HG02840 (cell line): ENCODE measurements around the gene CAMTA2.

Experiments
- ATAC-seq: cut with Tn5 transposase; IDR thresholded peaks from one replicate; pipeline ENCODE4 v1.9.1; 2021; ENCODE audit warnings: mild to moderate bottlenecking, moderate library complexity, moderate number of reproducible peaks; ENCODE audit not compliant: unreplicated experiment, low FRiP score

The CAMTA2 gene

GRCh38 chr17:5000237-5000639, 12.8 kb upstream of the CAMTA2 start:
- no peak for ATAC-seq

- no peak for ATAC-seq
These were observed 12.1 kb upstream of the CAMTA2 start for GRCh38 chr17:4999430-5000093.

GRCh38 chr17:4998732-4999429, 11.4 kb upstream of the CAMTA2 start:
- no peak for ATAC-seq

- peak; percentile 14 for ATAC-seq
These were observed 10.7 kb upstream of the CAMTA2 start for GRCh38 chr17:4998027-4998731.

GRCh38 chr17:4997302-4998026, 10.0 kb upstream of the CAMTA2 start, which contains the start of the genes INCA1 and KIF1C:
TSS of gene INCA1 (minus strand) at chr17:4997522. CDS start at chr17:4994437, 3,085 bp downstream.
TSS of gene KIF1C (plus strand) at chr17:4997950. CDS start at chr17:5000247, 2,297 bp downstream.
- ATAC-seq: peak; percentile 77

GRCh38 chr17:4994081-4994595, 6.7 kb upstream of the CAMTA2 start:
- no peak for ATAC-seq

- ATAC-seq: no peak
These were observed 492 bp upstream of the CAMTA2 start for GRCh38 chr17:4987767-4988567.

GRCh38 chr17:4986403-4986802, 1.1 kb downstream of the CAMTA2 start:
- ATAC-seq: no peak

- no peak for ATAC-seq
These were observed 5.2 kb downstream of the CAMTA2 start for GRCh38 chr17:4982305-4982704.

GRCh38 chr17:4980644-4981216, 6.7 kb downstream of the CAMTA2 start:
- ATAC-seq: no peak

GRCh38 chr17:4978726-4979125, 8.7 kb downstream of the CAMTA2 start:
- no peak for ATAC-seq

- no peak for ATAC-seq
These were observed 13.3 kb downstream of the CAMTA2 start for GRCh38 chr17:4974115-4974670.

GRCh38 chr17:4973256-4974114, 14.0 kb downstream of the CAMTA2 start:
- ATAC-seq: no peak

GRCh38 chr17:4972752-4973151, 14.7 kb downstream of the CAMTA2 start:
- no peak for ATAC-seq

GRCh38 chr17:4972322-4972721, 15.2 kb downstream of the CAMTA2 start:
- ATAC-seq: no peak

GRCh38 chr17:4971826-4972225, 15.6 kb downstream of the CAMTA2 start:
- ATAC-seq: no peak

- no peak for ATAC-seq
These were observed 17.2 kb downstream of the CAMTA2 start for GRCh38 chr17:4970273-4970672.

GRCh38 chr17:4969551-4970173, 17.8 kb downstream of the CAMTA2 start:
- ATAC-seq: no peak
